DND-41 (cell line): ENCODE measurements around the gene MCOLN3.

Experiments used
- ATAC-seq: fragments of 200-7000 bp; cut with Tn5 transposase; 3 replicates; pipeline ENCODE4 v1.9.1; 2021; ENCODE audit warnings: low read depth; ENCODE audit not compliant: insufficient read depth
- DNase-seq: peaks from one replicate; pipeline ENCODE4 v3.0.0-alpha.2; 2020
- H2AFZ ChIP-seq: 2 replicates; pipeline ENCODE4 v1.6.0; 2012; ENCODE audit warnings: low read depth, low read length
- H3K27ac ChIP-seq: 2 replicates; pipeline ENCODE4 v1.5.1; 2012; ENCODE audit warnings: low read length, inconsistent platforms
- H3K27me3 ChIP-seq: fragments of 200-600 bp; sonication (generic); 2 replicates; pipeline ENCODE4 v1.6.0; 2012; ENCODE audit warnings: low read length, mild to moderate bottlenecking, inconsistent platforms; ENCODE audit not compliant: insufficient read depth, poor library complexity
- H3K36me3 ChIP-seq: 2 replicates; pipeline ENCODE4 v1.5.1; 2012; ENCODE audit warnings: low read length, inconsistent platforms; ENCODE audit not compliant: insufficient read depth
- H3K4me1 ChIP-seq: 2 replicates; pipeline ENCODE4 v1.5.1; 2012; ENCODE audit warnings: mild to moderate bottlenecking, low read length; ENCODE audit not compliant: insufficient read depth
- H3K4me2 ChIP-seq: 2 replicates; pipeline ENCODE4 v1.6.0; 2012; ENCODE audit warnings: mild to moderate bottlenecking, moderate library complexity, low read length, inconsistent platforms; ENCODE audit not compliant: insufficient read depth
- H3K4me3 ChIP-seq, 2 experiments: fragments of 200-600 bp in 1 of 2; shearing (Covaris generic) in 1 of 2; 2 replicates each; pipeline ENCODE4 v1.5.1; 2012 to 2016; ENCODE audit warnings: inconsistent platforms in 2 of 2, low read length in 2 of 2, mild to moderate bottlenecking in 2 of 2, low read depth in 1 of 2, moderate library complexity in 1 of 2
- H3K79me2 ChIP-seq: 2 replicates; pipeline ENCODE4 v1.6.0; 2012; ENCODE audit warnings: low read length, inconsistent platforms; ENCODE audit not compliant: insufficient read depth
- H3K9ac ChIP-seq: 2 replicates; pipeline ENCODE4 v1.6.0; 2012; ENCODE audit warnings: low read depth, mild to moderate bottlenecking, inconsistent platforms, low read length, moderate library complexity
- H3K9me3 ChIP-seq: 2 replicates; pipeline ENCODE4 v1.5.1; 2012; ENCODE audit warnings: low read length, moderate library complexity, mild to moderate bottlenecking, inconsistent platforms; ENCODE audit not compliant: insufficient read depth, severe bottlenecking
- H4K20me1 ChIP-seq: 2 replicates; pipeline ENCODE4 v1.6.0; 2012; ENCODE audit warnings: low read length; ENCODE audit not compliant: insufficient read depth
- EZH2 ChIP-seq: IDR thresholded peaks from 3 replicates; pipeline ENCODE4 v1.6.1; 2012; ENCODE audit warnings: borderline replicate concordance, low read depth, mild to moderate bottlenecking, moderate library complexity, low read length, inconsistent platforms; ENCODE audit not compliant: severe bottlenecking
- TF ChIP-seq, protein P1 (sequence below): IDR thresholded peaks from 2 replicates; pipeline ENCODE4 v1.5.1; 2012; ENCODE audit warnings: borderline replicate concordance, low read length, moderate library complexity, mild to moderate bottlenecking; ENCODE audit not compliant: poor library complexity, severe bottlenecking; ENCODE audit errors: extremely low read depth

Gene MCOLN3

DNA sequence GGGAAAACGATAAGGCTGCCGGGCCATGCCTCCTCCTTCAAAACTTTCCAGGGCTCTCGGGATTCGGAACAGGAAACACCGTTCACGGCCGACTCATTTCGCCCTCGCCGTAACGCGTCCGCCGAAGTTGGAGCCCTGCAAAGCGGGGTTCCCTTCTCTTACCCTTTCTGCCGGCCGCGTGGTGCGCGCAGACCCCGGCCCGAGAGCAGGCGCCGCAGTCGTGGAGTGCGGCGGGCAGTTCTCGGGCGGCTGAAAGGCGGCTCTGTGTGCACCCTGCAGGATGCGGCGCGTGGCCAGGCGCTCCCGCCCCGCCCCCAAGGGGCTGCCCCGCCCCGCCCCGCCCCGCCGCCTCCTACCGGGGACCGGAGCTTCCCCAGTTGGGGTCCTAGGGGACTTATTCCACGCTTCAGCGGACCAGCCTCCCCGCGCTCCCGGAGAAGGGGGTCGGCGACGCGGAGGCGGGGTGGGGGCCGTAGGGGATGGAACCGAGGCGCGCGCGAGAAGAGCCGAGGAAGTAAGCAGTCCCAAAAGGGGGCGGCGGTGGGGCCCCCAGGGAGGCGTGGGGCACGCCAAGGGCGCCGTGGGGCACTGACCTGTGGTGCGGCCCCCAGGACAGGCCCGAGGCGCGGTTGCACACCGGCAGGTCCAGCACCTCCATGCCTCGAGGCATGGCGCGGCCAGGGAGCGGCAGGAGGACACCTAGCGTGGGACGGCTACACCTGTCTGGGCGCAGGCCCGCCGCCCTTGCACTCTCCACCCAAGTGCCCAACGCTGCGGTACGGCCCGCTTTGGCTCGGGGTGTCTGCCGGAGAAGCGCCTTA is 51.2 kb downstream of the MCOLN3 start, which contains the start of gene MCOLN2:
TSS of gene MCOLN2 (minus strand) at position 268 of the 821 bp plus-strand sequence. CDS start at position 27, 241 bp downstream.
- DNase-seq (no peak), ATAC-seq (no peak)
- no peak within 1 kb of the TSS for H3K4me3 ChIP-seq
- H3K27ac ChIP-seq, result no peak within 1 kb of the TSS
- H3K4me1 ChIP-seq, result no peaks in the 10 kb centered on the region
- no peaks in the 10 kb centered on the region for H3K79me2 ChIP-seq
- H2AFZ ChIP-seq, result no peak within 1 kb of the TSS
- H4K20me1 ChIP-seq, result no peaks in the 10 kb centered on the region
- no peaks in the 10 kb centered on the region for H3K36me3 ChIP-seq
- no peak within 1 kb of the TSS for H3K9ac ChIP-seq
- no peak within 1 kb of the TSS for H3K4me2 ChIP-seq
- H3K27me3 ChIP-seq, result no peaks in the 10 kb centered on the region
- TF ChIP-seq, protein P1, sequence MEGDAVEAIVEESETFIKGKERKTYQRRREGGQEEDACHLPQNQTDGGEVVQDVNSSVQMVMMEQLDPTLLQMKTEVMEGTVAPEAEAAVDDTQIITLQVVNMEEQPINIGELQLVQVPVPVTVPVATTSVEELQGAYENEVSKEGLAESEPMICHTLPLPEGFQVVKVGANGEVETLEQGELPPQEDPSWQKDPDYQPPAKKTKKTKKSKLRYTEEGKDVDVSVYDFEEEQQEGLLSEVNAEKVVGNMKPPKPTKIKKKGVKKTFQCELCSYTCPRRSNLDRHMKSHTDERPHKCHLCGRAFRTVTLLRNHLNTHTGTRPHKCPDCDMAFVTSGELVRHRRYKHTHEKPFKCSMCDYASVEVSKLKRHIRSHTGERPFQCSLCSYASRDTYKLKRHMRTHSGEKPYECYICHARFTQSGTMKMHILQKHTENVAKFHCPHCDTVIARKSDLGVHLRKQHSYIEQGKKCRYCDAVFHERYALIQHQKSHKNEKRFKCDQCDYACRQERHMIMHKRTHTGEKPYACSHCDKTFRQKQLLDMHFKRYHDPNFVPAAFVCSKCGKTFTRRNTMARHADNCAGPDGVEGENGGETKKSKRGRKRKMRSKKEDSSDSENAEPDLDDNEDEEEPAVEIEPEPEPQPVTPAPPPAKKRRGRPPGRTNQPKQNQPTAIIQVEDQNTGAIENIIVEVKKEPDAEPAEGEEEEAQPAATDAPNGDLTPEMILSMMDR, result no peak
- no peak for TF ChIP-seq EZH2
- no peaks in the 10 kb centered on the region for H3K9me3 ChIP-seq

DNA sequence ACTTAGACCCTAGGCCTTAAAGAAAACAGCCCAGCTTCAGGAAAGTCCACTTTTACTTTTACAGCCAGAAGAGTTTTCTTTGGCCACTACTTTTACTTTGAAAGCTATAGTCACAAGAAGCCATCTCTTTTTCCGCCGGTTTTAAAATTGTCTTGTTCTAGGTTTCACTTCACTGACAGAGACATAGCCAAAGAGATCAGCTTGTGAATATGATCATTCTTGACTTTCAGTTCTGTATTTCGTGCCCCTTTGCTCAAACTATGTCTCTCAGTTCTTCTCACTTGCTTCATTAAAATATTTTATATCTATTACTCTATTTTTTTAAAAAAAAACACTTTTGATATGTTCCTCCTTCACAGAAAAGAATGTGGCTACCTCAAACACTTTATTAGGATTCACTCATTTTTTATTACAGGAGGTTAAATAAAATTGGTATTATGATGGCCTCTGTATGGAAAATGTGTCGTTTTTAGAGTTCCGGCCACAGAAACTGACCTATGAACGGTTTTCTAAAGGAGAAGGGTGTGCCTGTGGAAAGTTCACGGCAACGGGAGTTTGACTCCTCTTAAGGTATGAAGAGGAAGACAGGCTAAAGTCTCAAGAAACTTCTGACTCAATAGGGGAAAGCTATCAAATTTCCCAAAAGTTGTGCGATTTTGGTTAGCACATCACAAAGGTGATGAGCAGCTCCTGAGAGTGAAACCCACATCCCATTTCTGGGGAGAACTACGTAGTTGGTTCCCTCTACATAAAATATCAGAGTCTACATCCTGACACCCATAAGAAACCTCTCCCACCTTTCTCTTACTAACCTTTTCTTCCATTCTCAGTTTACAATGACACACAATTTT is 52.6 kb downstream of the MCOLN3 start:
- Histone ChIP-seq H2AFZ (no peak overlapping the region), H3K9me3 (no peaks in the 10 kb centered on the region), H3K4me3 (no peak overlapping the region), H3K4me1 (no peaks in the 10 kb centered on the region), H3K9ac (no peak overlapping the region), H3K79me2 (no peaks in the 10 kb centered on the region), H3K27me3 (no peaks in the 10 kb centered on the region), H4K20me1 (no peaks in the 10 kb centered on the region), H3K27ac (no peak overlapping the region), H3K4me2 (no peak overlapping the region), H3K36me3 (no peaks in the 10 kb centered on the region)
- TF ChIP-seq EZH2, result no peak
- TF ChIP-seq, protein P1, result no peak
- DNase-seq (no peak), ATAC-seq (no peak)

DNA sequence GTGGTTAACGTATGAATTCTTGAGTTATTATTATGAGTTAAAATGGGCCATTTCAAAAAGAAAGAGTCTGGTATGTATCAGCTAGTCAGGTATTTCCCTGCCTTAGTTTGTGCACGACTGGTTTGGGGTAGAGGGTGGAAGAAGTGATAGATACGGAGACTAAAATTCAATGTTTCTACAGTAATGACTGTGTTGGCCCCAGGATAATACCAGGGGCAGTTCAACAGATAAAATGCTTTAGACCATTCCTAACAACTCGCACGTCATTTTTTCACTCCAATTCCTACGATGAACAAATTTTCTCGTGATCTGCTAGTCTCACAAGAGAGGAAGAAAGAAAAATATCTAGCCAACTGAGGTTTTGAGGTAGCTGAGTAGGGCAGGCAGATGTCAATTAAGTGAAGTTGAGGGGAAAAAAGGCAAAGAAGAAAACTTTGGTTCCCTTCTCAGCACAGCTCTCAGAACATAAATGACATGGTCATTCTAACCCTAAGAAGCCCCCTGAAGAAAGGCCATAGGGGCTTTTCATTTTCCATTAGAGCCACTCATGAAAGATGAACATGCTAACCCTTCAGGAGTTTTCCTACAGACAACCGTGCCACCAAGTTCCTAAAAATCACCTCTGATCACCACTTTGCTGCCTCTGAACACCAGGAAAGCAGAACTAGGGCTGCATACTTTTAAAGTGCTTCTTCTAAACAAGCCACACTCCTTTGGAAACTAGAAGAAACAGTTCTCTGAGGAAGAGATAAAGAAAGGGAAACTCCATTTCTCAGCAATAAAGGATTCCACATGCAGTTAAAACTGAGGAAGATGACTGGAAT is 57.0 kb downstream of the MCOLN3 start:
- Histone ChIP-seq H3K27me3 (no peaks in the 10 kb centered on the region), H3K36me3 (no peaks in the 10 kb centered on the region), H4K20me1 (no peaks in the 10 kb centered on the region), H3K27ac (no peak overlapping the region), H3K4me3 (no peak overlapping the region), H2AFZ (no peak overlapping the region), H3K9me3 (no peaks in the 10 kb centered on the region), H3K79me2 (no peaks in the 10 kb centered on the region), H3K4me1 (no peaks in the 10 kb centered on the region), H3K9ac (no peak overlapping the region), H3K4me2 (no peak overlapping the region)
- TF ChIP-seq EZH2, result no peak
- TF ChIP-seq, protein P1, result no peak
- ATAC-seq (no peak), DNase-seq (no peak)
